Glutamatergic neuron (in vitro differentiated cells): ENCODE results near the gene PIP5KL1. TPM values are rescaled to one million over a fixed set of nuclear protein-coding genes. Genes with fewer than 3 reads are reported as not detected.

Experiments used
- DNase-seq: peaks from one replicate; pipeline ENCODE4 v3.0.0; 2022
- H3K27ac Mint-ChIP-seq: one replicate; pipeline ENCODE4 v1.8.0; 2020; ENCODE audit warnings: mild to moderate bottlenecking, mixed read lengths, inconsistent platforms; ENCODE audit not compliant: unreplicated experiment
- H3K27me3 Mint-ChIP-seq: one replicate; pipeline ENCODE4 v1.8.0; 2020; ENCODE audit warnings: mild to moderate bottlenecking, moderate library complexity, mixed read lengths, inconsistent platforms; ENCODE audit not compliant: unreplicated experiment
- H3K36me3 Mint-ChIP-seq: one replicate; pipeline ENCODE4 v1.8.0; 2020; ENCODE audit warnings: mild to moderate bottlenecking, mixed read lengths, inconsistent platforms; ENCODE audit not compliant: unreplicated experiment
- H3K4me1 Mint-ChIP-seq: one replicate; pipeline ENCODE4 v1.8.0; 2020; ENCODE audit warnings: mild to moderate bottlenecking, low read depth, mixed read lengths, inconsistent platforms; ENCODE audit not compliant: unreplicated experiment
- H3K4me3 Mint-ChIP-seq: one replicate; pipeline ENCODE4 v1.8.0; 2020; ENCODE audit warnings: mild to moderate bottlenecking, mixed read lengths, inconsistent platforms; ENCODE audit not compliant: unreplicated experiment
- H3K9me3 Mint-ChIP-seq: one replicate; pipeline ENCODE4 v1.8.0; 2020; ENCODE audit warnings: mild to moderate bottlenecking, moderate library complexity, mixed read lengths, inconsistent platforms; ENCODE audit not compliant: unreplicated experiment
- total RNA-seq: library from RNA; stranded (reverse); fragmentation: NEBNext Ultra II Directional; extraction: Animal tissue kit (Norgen Biotek cat#: 25700); gene quantifications from one replicate; pipeline ENCODE4 v1.2.1, GENCODE V29; 2021; ENCODE audit not compliant: unreplicated experiment
- TF ChIP-seq, protein P1 (sequence below): fragments of 200-600 bp; sonication (generic); IDR thresholded peaks from one replicate; pipeline ENCODE4 v1.5.0; 2021; ENCODE audit not compliant: partially characterized antibody, unreplicated experiment

Gene PIP5KL1
- total RNA-seq, 1 donor from 2014 or later, result 11.9 TPM

DNA sequence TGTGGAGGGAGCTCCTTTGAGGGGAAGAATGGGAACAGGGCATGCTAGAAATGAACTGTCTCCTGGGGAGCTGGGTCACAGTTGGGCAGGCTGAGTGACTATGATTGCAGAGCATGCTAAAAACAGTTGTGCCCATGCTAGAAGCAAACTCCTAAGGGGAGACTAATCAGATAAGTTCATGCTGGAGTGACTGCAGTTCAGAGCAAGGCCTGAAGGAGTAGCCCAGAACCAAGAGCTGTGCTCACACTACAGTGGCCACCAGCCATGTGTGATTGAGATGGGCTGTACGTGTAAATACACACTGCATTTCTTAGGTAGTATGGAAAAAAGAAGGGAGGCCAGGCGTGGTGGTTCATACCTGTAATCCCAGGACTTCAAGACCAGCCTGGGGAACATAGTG, 42.8 kb downstream of the PIP5KL1 start:
- DNase-seq, result no peak
- no peak overlapping the region for H3K27ac Mint-ChIP-seq
- peaks cover 3% of the 10 kb centered on the region for H3K9me3 Mint-ChIP-seq
- no peak overlapping the region for H3K4me3 Mint-ChIP-seq
- H3K36me3 Mint-ChIP-seq, result peaks cover 8% of the 10 kb centered on the region
- TF ChIP-seq, protein P1, sequence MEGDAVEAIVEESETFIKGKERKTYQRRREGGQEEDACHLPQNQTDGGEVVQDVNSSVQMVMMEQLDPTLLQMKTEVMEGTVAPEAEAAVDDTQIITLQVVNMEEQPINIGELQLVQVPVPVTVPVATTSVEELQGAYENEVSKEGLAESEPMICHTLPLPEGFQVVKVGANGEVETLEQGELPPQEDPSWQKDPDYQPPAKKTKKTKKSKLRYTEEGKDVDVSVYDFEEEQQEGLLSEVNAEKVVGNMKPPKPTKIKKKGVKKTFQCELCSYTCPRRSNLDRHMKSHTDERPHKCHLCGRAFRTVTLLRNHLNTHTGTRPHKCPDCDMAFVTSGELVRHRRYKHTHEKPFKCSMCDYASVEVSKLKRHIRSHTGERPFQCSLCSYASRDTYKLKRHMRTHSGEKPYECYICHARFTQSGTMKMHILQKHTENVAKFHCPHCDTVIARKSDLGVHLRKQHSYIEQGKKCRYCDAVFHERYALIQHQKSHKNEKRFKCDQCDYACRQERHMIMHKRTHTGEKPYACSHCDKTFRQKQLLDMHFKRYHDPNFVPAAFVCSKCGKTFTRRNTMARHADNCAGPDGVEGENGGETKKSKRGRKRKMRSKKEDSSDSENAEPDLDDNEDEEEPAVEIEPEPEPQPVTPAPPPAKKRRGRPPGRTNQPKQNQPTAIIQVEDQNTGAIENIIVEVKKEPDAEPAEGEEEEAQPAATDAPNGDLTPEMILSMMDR, result peak; percentile 57
- H3K27me3 Mint-ChIP-seq, result peaks cover 5% of the 10 kb centered on the region
- peaks cover 11% of the 10 kb centered on the region for H3K4me1 Mint-ChIP-seq

- Mint-ChIP-seq H3K27ac (no peak overlapping the region), H3K4me3 (no peak overlapping the region), H3K4me1 (peaks cover 11% of the 10 kb centered on the region), H3K36me3 (peaks cover 4% of the 10 kb centered on the region), H3K9me3 (peaks cover 3% of the 10 kb centered on the region), H3K27me3 (peaks cover 5% of the 10 kb centered on the region)
- TF ChIP-seq, protein P1, result no peak
- DNase-seq, result no peak
Measured at GRCh38 chr9:127886401-127886972, 44.1 kb downstream of the PIP5KL1 start.

DNA sequence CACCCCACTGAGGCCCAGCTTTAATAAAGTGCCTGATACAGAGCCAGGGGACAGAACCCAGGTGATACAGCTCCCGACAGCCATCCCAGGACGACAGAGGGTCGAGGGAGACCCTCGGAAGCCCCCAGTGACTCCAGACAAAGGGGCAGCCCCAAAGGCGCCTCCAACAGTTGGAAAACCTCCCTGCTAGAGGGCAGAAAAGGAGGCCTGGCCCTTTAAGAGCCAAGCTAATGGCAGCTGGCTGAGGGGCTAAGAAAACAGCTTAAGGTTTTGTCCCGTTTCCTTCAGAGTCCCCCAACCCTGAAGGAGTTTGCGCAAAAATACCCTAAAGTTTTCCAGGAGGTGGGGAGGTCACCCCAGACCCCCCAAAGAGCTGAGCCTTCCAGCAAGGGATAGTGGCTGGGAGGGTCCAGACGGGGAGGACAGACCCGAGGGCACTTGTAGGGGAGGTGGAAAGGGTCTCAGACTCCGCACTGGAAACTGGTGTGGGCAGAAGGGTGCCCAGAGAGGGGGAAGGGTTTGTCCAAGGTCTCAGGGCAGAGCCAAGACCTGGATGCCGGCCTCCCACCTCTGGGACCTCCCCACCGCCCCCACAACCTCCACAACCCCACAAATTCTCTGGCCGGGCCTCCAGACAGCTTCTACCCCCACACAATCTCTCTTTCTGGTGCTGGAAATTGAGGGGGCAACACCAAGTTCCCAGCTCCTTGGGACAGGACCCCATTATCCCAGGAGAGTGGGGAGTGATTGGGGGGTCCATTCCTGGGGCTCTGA, 44.9 kb downstream of the PIP5KL1 start:
- peaks cover 4% of the 10 kb centered on the region for H3K36me3 Mint-ChIP-seq
- TF ChIP-seq, protein P1, result no peak
- no peak for DNase-seq
- peaks cover 11% of the 10 kb centered on the region for H3K4me1 Mint-ChIP-seq
- H3K4me3 Mint-ChIP-seq, result no peak overlapping the region
- H3K27me3 Mint-ChIP-seq, result peaks cover 5% of the 10 kb centered on the region
- peak overlapping the region; percentile 28 for H3K27ac Mint-ChIP-seq
- no peaks in the 10 kb centered on the region for H3K9me3 Mint-ChIP-seq

DNA sequence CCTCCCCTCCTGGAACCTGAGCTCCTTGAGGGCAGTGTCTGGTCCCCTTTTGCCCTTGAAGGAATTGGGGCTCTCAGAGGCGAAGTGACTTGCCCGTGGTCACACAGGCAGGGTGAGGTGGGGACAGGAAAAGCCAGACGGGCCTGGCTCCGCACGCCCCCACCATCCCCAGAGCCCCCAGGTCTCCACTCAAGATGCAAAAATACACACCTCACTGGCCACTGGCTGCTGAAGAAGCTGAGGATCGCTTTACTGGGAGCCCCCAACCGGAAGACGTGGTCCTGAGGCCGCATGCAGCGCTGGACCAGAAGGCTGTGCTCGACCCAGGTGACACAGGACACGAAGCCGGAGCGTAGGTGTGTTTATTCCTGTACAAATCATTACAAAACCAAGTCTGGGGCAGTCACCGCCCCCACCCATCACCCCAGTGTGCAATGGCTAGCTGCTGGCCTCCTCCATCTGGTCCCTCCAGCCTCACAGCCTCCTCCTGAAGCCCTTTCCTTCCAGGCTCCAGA, 45.5 kb downstream of the PIP5KL1 start:
- TF ChIP-seq, protein P1, result no peak

DNA sequence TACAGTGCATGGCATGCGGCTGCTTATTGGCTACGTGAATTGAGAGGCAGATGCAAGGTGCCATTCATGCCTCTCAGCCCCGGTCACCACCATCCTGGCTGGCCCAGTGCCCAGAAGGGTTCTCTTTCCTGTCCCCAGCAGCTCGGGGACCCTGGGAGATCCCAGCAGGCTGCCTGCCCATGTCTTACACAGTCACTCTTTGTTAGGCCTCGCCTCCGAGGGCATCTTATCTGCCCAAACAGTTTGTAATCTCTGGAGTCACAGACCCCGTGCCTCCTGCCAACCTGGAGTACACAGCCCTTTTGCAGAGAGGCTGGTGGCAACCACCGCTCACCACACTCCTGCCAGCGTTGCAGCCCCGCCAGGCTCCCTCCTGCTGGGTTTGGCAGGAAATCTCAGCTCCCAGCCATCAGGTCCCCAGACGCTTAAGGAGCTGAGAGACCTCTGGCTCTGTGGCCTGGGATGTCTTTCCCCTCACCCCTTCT, 46.1 kb downstream of the PIP5KL1 start:
- no peak for DNase-seq

More for the DNA sequence above, 45.5 kb downstream of the PIP5KL1 start:
- Mint-ChIP-seq H3K36me3 (peaks cover 4% of the 10 kb centered on the region), H3K4me1 (peaks cover 11% of the 10 kb centered on the region), H3K27ac (peak overlapping the region; percentile 28), H3K9me3 (no peaks in the 10 kb centered on the region), H3K4me3 (no peak overlapping the region), H3K27me3 (peaks cover 5% of the 10 kb centered on the region)
- DNase-seq, result no peak

More for the DNA sequence above, 46.1 kb downstream of the PIP5KL1 start:
- Mint-ChIP-seq H3K9me3 (no peaks in the 10 kb centered on the region), H3K4me1 (peaks cover 11% of the 10 kb centered on the region), H3K27ac (no peak overlapping the region), H3K27me3 (peaks cover 5% of the 10 kb centered on the region), H3K36me3 (peaks cover 4% of the 10 kb centered on the region), H3K4me3 (no peak overlapping the region)
- TF ChIP-seq, protein P1, result no peak
